ENCODE measurements around the gene MYO1B. TPM values are rescaled to one million over a fixed set of nuclear protein-coding genes. Genes with fewer than 3 reads are reported as not detected.

Gene MYO1B
- total RNA-seq, 1 experiment from 2014 or later, result 4.1 TPM

GRCh38 chr2:191401287-191401686 lies 156.1 kb downstream of the MYO1B start:
- peak; percentile 23 for DNase-seq (ENCODE audit: low spot score)

- no peak for DNase-seq (ENCODE audit: low spot score)
These were observed 157.9 kb downstream of the MYO1B start for GRCh38 chr2:191402966-191403565.

- peak; percentile 35 for DNase-seq (ENCODE audit: low spot score)
These were observed 159.4 kb downstream of the MYO1B start for GRCh38 chr2:191404568-191404991.

- DNase-seq (ENCODE audit: low spot score), result no peak
These were observed 160.3 kb downstream of the MYO1B start for GRCh38 chr2:191405546-191405945.

GRCh38 chr2:191410646-191411436 lies 165.6 kb downstream of the MYO1B start:
- no peak for DNase-seq (ENCODE audit: low spot score)

- DNase-seq (ENCODE audit: low spot score), result no peak
These were observed 166.3 kb downstream of the MYO1B start for GRCh38 chr2:191411472-191411871.

- DNase-seq (ENCODE audit: low spot score), result no peak
These were observed 167.1 kb downstream of the MYO1B start for GRCh38 chr2:191412353-191412752.

GRCh38 chr2:191415101-191415500 lies 169.9 kb downstream of the MYO1B start:
- DNase-seq (ENCODE audit: low spot score), result no peak

GRCh38 chr2:191415858-191416257 lies 170.7 kb downstream of the MYO1B start:
- DNase-seq (ENCODE audit: low spot score), result no peak

GRCh38 chr2:191417746-191418145 lies 172.5 kb downstream of the MYO1B start:
- DNase-seq (ENCODE audit: low spot score), result no peak

GRCh38 chr2:191421950-191422349 lies 176.7 kb downstream of the MYO1B start:
- DNase-seq (ENCODE audit: low spot score), result no peak

- no peak for DNase-seq (ENCODE audit: low spot score)
These were observed 181.8 kb downstream of the MYO1B start for GRCh38 chr2:191427031-191427430.

GRCh38 chr2:191428141-191428540 lies 182.9 kb downstream of the MYO1B start:
- DNase-seq (ENCODE audit: low spot score), result no peak

- no peak for DNase-seq (ENCODE audit: low spot score)
These were observed 185.3 kb downstream of the MYO1B start for GRCh38 chr2:191430476-191430875.

- no peak for DNase-seq (ENCODE audit: low spot score)
These were observed 186.9 kb downstream of the MYO1B start for GRCh38 chr2:191432121-191432520.

- no peak for DNase-seq (ENCODE audit: low spot score)
These were observed 188.9 kb downstream of the MYO1B start for GRCh38 chr2:191434072-191434471.

GRCh38 chr2:191435141-191435540 lies 189.9 kb downstream of the MYO1B start:
- DNase-seq (ENCODE audit: low spot score), result no peak

GRCh38 chr2:191436368-191437055 lies 191.3 kb downstream of the MYO1B start:
- no peak for DNase-seq (ENCODE audit: low spot score)

- no peak for DNase-seq (ENCODE audit: low spot score)
These were observed 194.3 kb downstream of the MYO1B start for GRCh38 chr2:191439481-191439880.

- DNase-seq (ENCODE audit: low spot score), result peak; percentile 56
These were observed 196.5 kb downstream of the MYO1B start for GRCh38 chr2:191441496-191442214.

GRCh38 chr2:191443446-191443845 lies 198.2 kb downstream of the MYO1B start:
- no peak for DNase-seq (ENCODE audit: low spot score)

- no peak for DNase-seq (ENCODE audit: low spot score)
These were observed 201.7 kb downstream of the MYO1B start for GRCh38 chr2:191446910-191447309.
